ENCODE results near the gene SLC35F4.

GRCh38 chr14:57760896-57761295 lies 105.0 kb downstream of the SLC35F4 start:
- TF ChIP-seq CTCF (IDR thresholded peaks at IDR 0.05; ENCODE audit: extremely low read depth in 1 of 2, insufficient read depth in 1 of 2, low read depth in 1 of 2, low read length in 2 of 2) (no peak), POLR2A (IDR thresholded peaks at IDR 0.05; ENCODE audit: low read depth, low read length) (no peak), EZH2 (IDR thresholded peaks at IDR 0.05; ENCODE audit: borderline replicate concordance, low read depth, low read length, severe bottlenecking) (no peak), POLR2AphosphoS5 (IDR thresholded peaks at IDR 0.05; ENCODE audit: insufficient read depth, low read depth, low read length) (no peak)

All from endothelial cell of umbilical vein (primary cell).